Peyer's patch (tissue), 4 donors: ENCODE data around the gene NLGN1.

Experiments
- POLR2A ChIP-seq, 2 donors: fragments of 450-650 bp; IDR thresholded peaks; one replicate each; pipeline ENCODE4 v1.5.1; 2017; ENCODE audit warnings: antibody characterized with exemption in 2 of 2, mild to moderate bottlenecking in 2 of 2, moderate library complexity in 2 of 2
- TF ChIP-seq, protein P1 (sequence below), 6 experiments: fragments of 450-650 bp in 4 of 6; fragments of 200-600 bp in 2 of 6; sonication (generic) in 1 of 6; IDR thresholded peaks; one replicate each; pipeline ENCODE4 v1.5.1; 2017 to 2019; ENCODE audit warnings: antibody characterized with exemption in 6 of 6, mild to moderate bottlenecking in 3 of 6, moderate library complexity in 1 of 6

- TF ChIP-seq, protein P1, sequence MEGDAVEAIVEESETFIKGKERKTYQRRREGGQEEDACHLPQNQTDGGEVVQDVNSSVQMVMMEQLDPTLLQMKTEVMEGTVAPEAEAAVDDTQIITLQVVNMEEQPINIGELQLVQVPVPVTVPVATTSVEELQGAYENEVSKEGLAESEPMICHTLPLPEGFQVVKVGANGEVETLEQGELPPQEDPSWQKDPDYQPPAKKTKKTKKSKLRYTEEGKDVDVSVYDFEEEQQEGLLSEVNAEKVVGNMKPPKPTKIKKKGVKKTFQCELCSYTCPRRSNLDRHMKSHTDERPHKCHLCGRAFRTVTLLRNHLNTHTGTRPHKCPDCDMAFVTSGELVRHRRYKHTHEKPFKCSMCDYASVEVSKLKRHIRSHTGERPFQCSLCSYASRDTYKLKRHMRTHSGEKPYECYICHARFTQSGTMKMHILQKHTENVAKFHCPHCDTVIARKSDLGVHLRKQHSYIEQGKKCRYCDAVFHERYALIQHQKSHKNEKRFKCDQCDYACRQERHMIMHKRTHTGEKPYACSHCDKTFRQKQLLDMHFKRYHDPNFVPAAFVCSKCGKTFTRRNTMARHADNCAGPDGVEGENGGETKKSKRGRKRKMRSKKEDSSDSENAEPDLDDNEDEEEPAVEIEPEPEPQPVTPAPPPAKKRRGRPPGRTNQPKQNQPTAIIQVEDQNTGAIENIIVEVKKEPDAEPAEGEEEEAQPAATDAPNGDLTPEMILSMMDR (IDR thresholded peaks at IDR 0.05) = no peak
- TF ChIP-seq POLR2A (IDR thresholded peaks at IDR 0.05) = no peak
These were observed 70.0 kb downstream of the NLGN1 start for GRCh38 chr3:173467501-173467900.
